CD14-positive monocyte (primary cell): ENCODE measurements around the gene SH2B2. TPM values are rescaled to one million over a fixed set of nuclear protein-coding genes. Genes with fewer than 3 reads are reported as not detected.

ENCODE experiments used
- DNase-seq, 3 donors: peaks; one replicate each; pipeline ENCODE4 v3.0.0-alpha.2; 2011 to 2022
- H2AFZ ChIP-seq: 2 replicates; pipeline ENCODE4 v1.6.0; 2012; ENCODE audit warnings: mild to moderate bottlenecking, low read depth, low read length, inconsistent platforms; ENCODE audit not compliant: insufficient read depth, poor library complexity, severe bottlenecking
- H3K27ac ChIP-seq, 2 donors: 1 replicate in 1 of 2; 2 replicates in 1 of 2; pipeline ENCODE4 v1.5.1; 2012 to 2013; ENCODE audit warnings: low read length in 2 of 2, control low read depth in 1 of 2, inconsistent platforms in 1 of 2, low read depth in 1 of 2, mild to moderate bottlenecking in 1 of 2
- H3K27me3 ChIP-seq, 2 donors: one replicate each; pipeline versions ENCODE4 v1.6.0 to v1.6.1; 2011 to 2013; ENCODE audit warnings: low read length in 2 of 2; ENCODE audit not compliant: control insufficient read depth in 2 of 2, insufficient read depth in 2 of 2
- H3K36me3 ChIP-seq, 2 donors: replicated peaks in 1 of 2; 1 replicate in 1 of 2; 2 replicates in 1 of 2; pipeline versions ENCODE4 v1.5.1 to v1.6.1; 2012 to 2013; ENCODE audit warnings: low read length in 2 of 2, control low read depth in 1 of 2, inconsistent platforms in 1 of 2, mild to moderate bottlenecking in 1 of 2; ENCODE audit not compliant: insufficient read depth in 2 of 2, control insufficient read depth in 1 of 2
- H3K4me1 ChIP-seq, 2 donors: 1 replicate in 1 of 2; 2 replicates in 1 of 2; pipeline versions ENCODE4 v1.5.1 to v1.6.1; 2012 to 2013; ENCODE audit warnings: low read length in 2 of 2, control low read depth in 1 of 2, inconsistent platforms in 1 of 2, mild to moderate bottlenecking in 1 of 2, moderate library complexity in 1 of 2; ENCODE audit not compliant: insufficient read depth in 2 of 2, control insufficient read depth in 1 of 2
- H3K4me2 ChIP-seq: replicated peaks from 2 replicates; pipeline ENCODE3; 2012; ENCODE audit warnings: low read length, moderate library complexity, mild to moderate bottlenecking; ENCODE audit not compliant: poor library complexity, severe bottlenecking; ENCODE audit errors: extremely low read depth
- H3K4me3 ChIP-seq, 3 experiments: fragments of 200-600 bp in 1 of 3; sonication (generic) in 1 of 3; replicated peaks in 1 of 3; 1 replicate in 2 of 3; 2 replicates in 1 of 3; pipeline ENCODE4 v1.5.1; 2011 to 2013; ENCODE audit warnings: low read length in 3 of 3, mild to moderate bottlenecking in 3 of 3, control low read depth in 2 of 3, low read depth in 2 of 3, inconsistent platforms in 1 of 3, moderate library complexity in 1 of 3
- H3K79me2 ChIP-seq: 2 replicates; pipeline ENCODE4 v1.6.0; 2012; ENCODE audit warnings: mild to moderate bottlenecking, control low read depth, inconsistent platforms, low read length, moderate library complexity; ENCODE audit not compliant: insufficient read depth
- H3K9ac ChIP-seq: 2 replicates; pipeline ENCODE4 v1.6.0; 2017; ENCODE audit warnings: low read length, mild to moderate bottlenecking; ENCODE audit not compliant: insufficient read depth, poor library complexity, severe bottlenecking
- H3K9me3 ChIP-seq, 2 donors: replicated peaks in 1 of 2; 1 replicate in 1 of 2; 2 replicates in 1 of 2; pipeline versions ENCODE4 v1.5.1 to v1.6.1; 2012 to 2013; ENCODE audit warnings: low read length in 2 of 2, control low read depth in 1 of 2; ENCODE audit not compliant: control insufficient read depth in 1 of 2, insufficient read depth in 1 of 2
- H4K20me1 ChIP-seq: 2 replicates; pipeline ENCODE4 v1.6.0; 2012; ENCODE audit warnings: mild to moderate bottlenecking, low read length, control low read depth, moderate library complexity; ENCODE audit not compliant: insufficient read depth
- H3K27ac Mint-ChIP-seq, 7 donors: one replicate each; pipeline ENCODE4 v1.8.0; 2020; ENCODE audit warnings: mild to moderate bottlenecking in 7 of 7, mixed read lengths in 7 of 7, moderate library complexity in 6 of 7, inconsistent platforms in 2 of 7
- H3K27me3 Mint-ChIP-seq, 3 donors: one replicate each; pipeline ENCODE4 v1.8.0; 2021 to 2022; ENCODE audit warnings: low read depth in 3 of 3, mild to moderate bottlenecking in 3 of 3, mixed read lengths in 3 of 3, moderate library complexity in 3 of 3, inconsistent platforms in 1 of 3
- H3K36me3 Mint-ChIP-seq, 2 donors: one replicate each; pipeline ENCODE4 v1.8.0; 2020; ENCODE audit warnings: mixed read lengths in 2 of 2, inconsistent platforms in 1 of 2, mild to moderate bottlenecking in 1 of 2
- H3K4me1 Mint-ChIP-seq: one replicate; pipeline ENCODE4 v1.8.0; 2020; ENCODE audit warnings: mild to moderate bottlenecking, mixed read lengths
- H3K4me3 Mint-ChIP-seq, 2 donors: one replicate each; pipeline ENCODE4 v1.8.0; 2020; ENCODE audit warnings: mild to moderate bottlenecking in 2 of 2, mixed read lengths in 2 of 2, moderate library complexity in 1 of 2
- H3K9me3 Mint-ChIP-seq, 7 donors: one replicate each; pipeline ENCODE4 v1.8.0; 2020 to 2022; ENCODE audit warnings: mixed read lengths in 7 of 7, mild to moderate bottlenecking in 6 of 7, moderate library complexity in 6 of 7, inconsistent platforms in 2 of 7
- CTCF ChIP-seq: fragments of 200-600 bp; IDR thresholded peaks from one replicate; pipeline ENCODE4 v1.8.0; 2022; ENCODE audit warnings: antibody characterized with exemption, mild to moderate bottlenecking
- WGBS: methylation state at CpG from one replicate; pipeline ENCODE4 v1.1.5; 2013; ENCODE audit warnings: missing lambda C conversion rate; ENCODE audit not compliant: insufficient coverage; 5-methylcytosine and 5-hydroxymethylcytosine counted together
- intact Hi-C, 2 donors: fragments of 100-400 bp; cut with micrococcal nuclease; formaldehyde crosslinking; loops; one replicate each; pipeline versions ENCODE4 v1.15.0 to v1.15.1; 2023
- polyA plus RNA-seq, 3 donors: library from polyadenylated mRNA; depleted of rRNA in 1 of 3; unstranded in 2 of 3; stranded (reverse) in 1 of 3; fragments of 300-500 nt in 2 of 3; fragments of >200 nt in 1 of 3; fragmentation: Illumina TruSeq in 2 of 3; gene quantifications; 1 replicate in 2 of 3; 2 replicates in 1 of 3; pipeline ENCODE4 v1.2.3, GENCODE V29; 2012 to 2021

Gene SH2B2
- polyA plus RNA-seq, 3 donors, result 3.8 to 26.3 (median 4.7) TPM

GRCh38 chr7:102258073-102258748 is 28.5 kb upstream of the SH2B2 start:
- no peaks in the 10 kb centered on the region for H3K27me3 ChIP-seq
- H3K4me3 ChIP-seq, result no peak overlapping the region
- peaks cover 0 to 3% (median 0%) of the 10 kb centered on the region in 3 donors for H3K27me3 Mint-ChIP-seq
- H3K27ac Mint-ChIP-seq, result peak overlapping the region in 1 of 7 donors; percentile 50
- H3K36me3 Mint-ChIP-seq, result peaks cover 8 to 17% of the 10 kb centered on the region in 2 donors
- DNase-seq, result no peak
- no peak overlapping the region for H3K4me3 Mint-ChIP-seq
- no peak overlapping the region for H2AFZ ChIP-seq
- 96% methylated on average over 20 of the region's 25 CpGs for WGBS
- H3K36me3 ChIP-seq, result peaks cover 10 to 13% of the 10 kb centered on the region in 2 donors
- H3K79me2 ChIP-seq, result no peaks in the 10 kb centered on the region
- H3K9me3 ChIP-seq, result no peaks in the 10 kb centered on the region
- no peak overlapping the region for H3K4me2 ChIP-seq
- intact Hi-C loops, result no loop called here
- no peak overlapping the region for H3K27ac ChIP-seq
- no peak for TF ChIP-seq CTCF
- H3K4me1 ChIP-seq, result no peaks in the 10 kb centered on the region
- H3K4me1 Mint-ChIP-seq, result no peaks in the 10 kb centered on the region
- H3K9me3 Mint-ChIP-seq, result peaks cover 0 to 3% (median 0%) of the 10 kb centered on the region in 7 donors
- peaks cover 15% of the 10 kb centered on the region for H4K20me1 ChIP-seq
- H3K9ac ChIP-seq, result no peak overlapping the region

GRCh38 chr7:102258749-102259107 is 27.9 kb upstream of the SH2B2 start:
- Histone ChIP-seq H3K4me2 (no peak overlapping the region), H3K27me3 (no peaks in the 10 kb centered on the region), H3K27ac (no peak overlapping the region), H3K9me3 (no peaks in the 10 kb centered on the region), H3K4me1 (no peaks in the 10 kb centered on the region), H2AFZ (no peak overlapping the region), H4K20me1 (peaks cover 11% of the 10 kb centered on the region), H3K36me3 (peaks cover 5 to 8% of the 10 kb centered on the region in 2 donors), H3K79me2 (no peaks in the 10 kb centered on the region), H3K9ac (no peak overlapping the region), H3K4me3 (no peak overlapping the region)
- TF ChIP-seq CTCF, result no peak
- Mint-ChIP-seq H3K27me3 (peaks cover 0 to 4% (median 0%) of the 10 kb centered on the region in 3 donors), H3K36me3 (peaks cover 4 to 12% of the 10 kb centered on the region in 2 donors), H3K4me1 (no peaks in the 10 kb centered on the region), H3K9me3 (peaks cover 0 to 3% (median 0%) of the 10 kb centered on the region in 7 donors), H3K4me3 (no peak overlapping the region), H3K27ac (peak overlapping the region in 1 of 7 donors; percentile 50)
- intact Hi-C loops, result no loop called here
- WGBS, result 77% methylated on average over 7 of the region's 12 CpGs
- no peak for DNase-seq
